ENCODE results near the gene DIS3L2.

DNA sequence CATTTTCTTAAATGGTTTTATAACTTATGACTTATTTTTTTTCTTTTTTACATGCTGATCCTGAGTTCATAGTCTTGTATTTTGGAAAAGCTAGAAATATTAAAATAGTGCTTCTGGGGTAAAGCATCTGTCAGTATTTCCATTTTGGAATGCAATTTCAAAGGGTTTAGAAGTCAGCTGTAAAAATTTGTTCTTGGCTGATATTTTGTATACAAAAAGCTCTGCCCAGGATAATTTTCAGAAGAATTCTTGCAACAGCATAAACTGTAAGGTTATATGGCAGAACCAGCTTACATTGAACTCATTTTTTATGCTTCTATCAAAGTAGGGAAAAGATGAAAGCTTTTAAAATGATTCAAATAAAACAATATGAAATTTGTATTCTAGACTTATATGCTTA, 97.4 kb downstream of the DIS3L2 start:
- no peak for TF ChIP-seq CTCF (IDR thresholded peaks at IDR 0.05)
- no peak for TF ChIP-seq POLR2A (IDR thresholded peaks at IDR 0.05)
